PC-9 (cell line): ENCODE measurements around the gene FAM199X. TPM values are rescaled to one million over a fixed set of nuclear protein-coding genes. Genes with fewer than 3 reads are reported as not detected.

Experiments used
- BruUV-seq: library from RNA; stranded (reverse); fragments of 400-500 nt; replicated peaks from 2 replicates; lab custom pipeline; 2021; lab: Mats Ljungman, UMichigan
- CTCF ChIA-PET: fragments of 300-600 bp; sonication (Branson Sonifier 250); formaldehyde crosslinking; loops from one replicate; lab custom pipeline; 2022; ENCODE audit warnings: antibody characterized with exemption; lab: Charles Lee
- POLR2A ChIA-PET: fragments of 300-600 bp; sonication (Branson Sonifier 250); formaldehyde crosslinking; loops from one replicate; lab custom pipeline; 2022; ENCODE audit warnings: antibody characterized with exemption; ENCODE audit not compliant: unreplicated experiment; lab: Charles Lee
- DNase-seq, 2 experiments: peaks; one replicate each; pipeline versions ENCODE4 v3.0.0 to v3.0.0-alpha.2; 2015 to 2022; ENCODE audit warnings: mixed read lengths in 1 of 2
- H2AFZ ChIP-seq: fragments of 200-600 bp; sonication (generic); 2 replicates; pipeline ENCODE4 v1.8.1; 2017; ENCODE audit warnings: antibody characterized with exemption
- H3F3A ChIP-seq: fragments of 200-600 bp; sonication (generic); 2 replicates; pipeline ENCODE4 v1.8.1; 2017; ENCODE audit warnings: antibody characterized with exemption, mild to moderate bottlenecking, low read depth; ENCODE audit not compliant: insufficient read depth
- H3K27ac ChIP-seq: fragments of 200-600 bp; sonication (generic); 2 replicates; pipeline ENCODE4 v1.6.1; 2016; ENCODE audit warnings: mixed run types
- H3K27me3 ChIP-seq: fragments of 200-600 bp; sonication (generic); 2 replicates; pipeline ENCODE4 v1.6.1; 2016; ENCODE audit warnings: low read depth, mixed run types; ENCODE audit not compliant: insufficient read depth
- H3K36me3 ChIP-seq: fragments of 200-600 bp; sonication (generic); 2 replicates; pipeline ENCODE4 v1.6.1; 2016; ENCODE audit warnings: low read depth, mixed run types
- H3K4me1 ChIP-seq: fragments of 200-600 bp; sonication (generic); replicated peaks from 2 replicates; pipeline ENCODE4 v1.6.1; 2016; ENCODE audit warnings: mixed run types; ENCODE audit not compliant: insufficient read depth
- H3K4me2 ChIP-seq: fragments of 200-600 bp; sonication (generic); 2 replicates; pipeline ENCODE4 v1.6.1; 2017; ENCODE audit warnings: mixed run types
- H3K4me3 ChIP-seq: fragments of 200-600 bp; sonication (generic); 2 replicates; pipeline ENCODE4 v1.6.1; 2016; ENCODE audit warnings: mixed run types
- H3K79me2 ChIP-seq: fragments of 200-600 bp; sonication (generic); 2 replicates; pipeline ENCODE4 v1.6.1; 2017; ENCODE audit warnings: low read depth, mixed run types
- H3K9me2 ChIP-seq: fragments of 200-600 bp; sonication (generic); 2 replicates; pipeline ENCODE4 v1.8.1; 2017; ENCODE audit warnings: mild to moderate bottlenecking; ENCODE audit not compliant: insufficient read depth
- H3K9me3 ChIP-seq: fragments of 200-600 bp; sonication (generic); 2 replicates; pipeline ENCODE4 v1.8.1; 2016; ENCODE audit warnings: low read depth; ENCODE audit not compliant: insufficient read depth
- H4K20me1 ChIP-seq: fragments of 200-600 bp; sonication (generic); 2 replicates; pipeline ENCODE4 v1.8.1; 2017; ENCODE audit not compliant: insufficient read depth
- EZH2 ChIP-seq: fragments of 200-600 bp; sonication (generic); IDR thresholded peaks from 2 replicates; pipeline ENCODE4 v1.8.0; 2017; ENCODE audit warnings: antibody characterized with exemption, low read depth
- intact Hi-C: fragments of 100-400 bp; cut with micrococcal nuclease; formaldehyde crosslinking; loops from one replicate; pipeline ENCODE4 v1.10.0; 2022; ENCODE audit not compliant: unreplicated experiment
- total RNA-seq: library from RNA; stranded (reverse); gene quantifications from 2 replicates; pipeline ENCODE4 v1.2.3, GENCODE V29; 2021
- TF ChIP-seq, protein P1 (sequence below): fragments of 200-600 bp; sonication (generic); conservative IDR thresholded peaks from 2 replicates; pipeline ENCODE4 v1.6.1; 2017; ENCODE audit warnings: mixed run types, antibody characterized with exemption, mild to moderate bottlenecking, moderate library complexity

FAM199X gene
- total RNA-seq, 1 experiment from 2014 or later, result 35.7 TPM

DNA sequence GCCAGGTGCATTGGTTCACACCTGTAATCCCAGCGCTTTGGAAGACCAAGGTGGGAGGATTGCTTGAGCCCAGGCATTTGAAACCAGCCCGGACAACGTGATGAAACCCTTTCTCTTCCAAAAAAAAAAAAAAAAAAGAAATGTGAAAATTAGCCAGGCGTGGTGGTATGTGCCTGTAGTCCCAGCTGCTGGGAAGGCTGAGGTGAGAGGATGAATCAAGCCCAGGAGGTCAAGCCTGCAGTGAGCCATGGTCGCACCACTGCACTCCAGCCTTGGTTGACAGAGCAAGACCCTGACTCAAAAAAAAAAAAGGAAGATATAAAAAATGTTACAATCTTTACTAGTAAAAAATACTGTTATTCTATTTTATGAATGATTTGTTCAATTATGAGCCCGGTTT lies 5.9 kb downstream of the FAM199X start:
- ChIA-PET CTCF (no interaction called here), POLR2A (no interaction called here)
- H2AFZ ChIP-seq, result no peak overlapping the region
- no peaks in the 10 kb centered on the region for H3K27me3 ChIP-seq
- no peaks in the 10 kb centered on the region for H3K9me2 ChIP-seq
- no peaks in the 10 kb centered on the region for H3K9me3 ChIP-seq
- intact Hi-C loops, result no loop called here
- no peak overlapping the region for H3K4me2 ChIP-seq
- no TSS peak for BruUV-seq
- DNase-seq, result no peak
- H3K36me3 ChIP-seq, result peaks cover 14% of the 10 kb centered on the region; the same call in 1 of the 2 replicates
- no peak overlapping the region for H3K4me3 ChIP-seq
- peaks cover 10% of the 10 kb centered on the region; the same call in 1 of the 2 replicates for H3K4me1 ChIP-seq
- no peaks in the 10 kb centered on the region for H3F3A ChIP-seq
- H3K79me2 ChIP-seq, result peaks cover 57% of the 10 kb centered on the region
- TF ChIP-seq, protein P1, sequence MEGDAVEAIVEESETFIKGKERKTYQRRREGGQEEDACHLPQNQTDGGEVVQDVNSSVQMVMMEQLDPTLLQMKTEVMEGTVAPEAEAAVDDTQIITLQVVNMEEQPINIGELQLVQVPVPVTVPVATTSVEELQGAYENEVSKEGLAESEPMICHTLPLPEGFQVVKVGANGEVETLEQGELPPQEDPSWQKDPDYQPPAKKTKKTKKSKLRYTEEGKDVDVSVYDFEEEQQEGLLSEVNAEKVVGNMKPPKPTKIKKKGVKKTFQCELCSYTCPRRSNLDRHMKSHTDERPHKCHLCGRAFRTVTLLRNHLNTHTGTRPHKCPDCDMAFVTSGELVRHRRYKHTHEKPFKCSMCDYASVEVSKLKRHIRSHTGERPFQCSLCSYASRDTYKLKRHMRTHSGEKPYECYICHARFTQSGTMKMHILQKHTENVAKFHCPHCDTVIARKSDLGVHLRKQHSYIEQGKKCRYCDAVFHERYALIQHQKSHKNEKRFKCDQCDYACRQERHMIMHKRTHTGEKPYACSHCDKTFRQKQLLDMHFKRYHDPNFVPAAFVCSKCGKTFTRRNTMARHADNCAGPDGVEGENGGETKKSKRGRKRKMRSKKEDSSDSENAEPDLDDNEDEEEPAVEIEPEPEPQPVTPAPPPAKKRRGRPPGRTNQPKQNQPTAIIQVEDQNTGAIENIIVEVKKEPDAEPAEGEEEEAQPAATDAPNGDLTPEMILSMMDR, result no peak
- no peak for TF ChIP-seq EZH2
- no peak overlapping the region for H3K27ac ChIP-seq
- peaks cover 19% of the 10 kb centered on the region for H4K20me1 ChIP-seq

DNA sequence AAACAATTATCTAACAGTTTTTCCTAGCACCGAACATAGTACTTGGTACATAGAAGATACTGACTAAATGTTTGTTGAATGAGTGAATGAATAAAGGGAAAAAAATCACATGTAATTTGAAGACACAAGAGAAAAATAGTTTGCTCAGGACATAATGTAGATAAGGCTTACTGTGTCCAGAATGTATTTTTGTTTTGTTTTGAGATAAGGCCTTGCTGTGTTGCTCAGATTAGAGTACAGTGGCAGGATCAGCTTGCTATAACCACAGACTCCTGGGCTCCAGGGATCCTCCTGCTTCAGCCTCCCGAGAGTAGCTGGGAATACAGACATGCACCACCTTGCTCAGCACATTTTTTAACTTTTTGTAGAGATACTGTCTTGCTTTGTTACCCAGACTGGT lies 6.5 kb downstream of the FAM199X start:
- TF ChIP-seq, protein P1, result no peak
- TF ChIP-seq EZH2, result no peak
- H3F3A ChIP-seq, result no peaks in the 10 kb centered on the region
- DNase-seq, result no peak
- H3K4me3 ChIP-seq, result no peak overlapping the region
- H3K9me2 ChIP-seq, result no peaks in the 10 kb centered on the region
- H2AFZ ChIP-seq, result no peak overlapping the region
- intact Hi-C loops, result no loop called here
- peaks cover 15% of the 10 kb centered on the region for H4K20me1 ChIP-seq
- no TSS peak for BruUV-seq
- H3K27ac ChIP-seq, result no peak overlapping the region
- peaks cover 14% of the 10 kb centered on the region; the same call in 1 of the 2 replicates for H3K36me3 ChIP-seq
- peaks cover 57% of the 10 kb centered on the region for H3K79me2 ChIP-seq
- POLR2A ChIA-PET, result no interaction called here
- H3K27me3 ChIP-seq, result no peaks in the 10 kb centered on the region
- CTCF ChIA-PET, result no interaction called here
- H3K9me3 ChIP-seq, result no peaks in the 10 kb centered on the region
- peaks cover 10% of the 10 kb centered on the region; the same call in 1 of the 2 replicates for H3K4me1 ChIP-seq
- H3K4me2 ChIP-seq, result no peak overlapping the region

DNA sequence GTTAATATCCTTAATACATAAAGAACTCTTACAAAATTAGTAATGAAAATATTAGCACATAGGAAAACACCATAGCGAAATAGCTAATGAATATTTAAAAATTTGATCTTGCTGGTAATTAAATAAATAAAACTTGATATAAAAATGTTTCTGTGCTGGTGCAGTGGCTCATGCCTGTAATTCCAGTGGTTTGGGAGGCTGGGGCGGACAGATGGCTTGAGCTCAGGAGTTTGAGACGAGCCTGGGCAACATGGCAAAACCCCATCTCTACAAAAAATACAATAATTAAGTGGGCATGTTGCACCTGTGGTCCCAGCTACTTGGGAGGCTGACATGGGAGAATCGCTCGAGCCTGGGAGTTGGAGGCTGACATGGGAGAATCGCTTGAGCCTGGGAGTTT lies 7.6 kb downstream of the FAM199X start:
- no peaks in the 10 kb centered on the region for H3F3A ChIP-seq
- no TSS peak for BruUV-seq
- no peaks in the 10 kb centered on the region for H3K27me3 ChIP-seq
- peaks cover 19% of the 10 kb centered on the region; the same call in 1 of the 2 replicates for H3K36me3 ChIP-seq
- no peaks in the 10 kb centered on the region for H3K9me2 ChIP-seq
- TF ChIP-seq, protein P1, result no peak
- no peak for TF ChIP-seq EZH2
- peaks cover 5% of the 10 kb centered on the region; the same call in 1 of the 2 replicates for H3K4me1 ChIP-seq
- DNase-seq, result no peak
- intact Hi-C loops, result no loop called here
- H3K79me2 ChIP-seq, result peaks cover 54% of the 10 kb centered on the region
- H4K20me1 ChIP-seq, result peaks cover 8% of the 10 kb centered on the region
- H2AFZ ChIP-seq, result no peak overlapping the region
- no peak overlapping the region for H3K27ac ChIP-seq
- no peak overlapping the region for H3K4me3 ChIP-seq
- CTCF ChIA-PET, result no interaction called here
- POLR2A ChIA-PET, result no interaction called here
- no peaks in the 10 kb centered on the region for H3K9me3 ChIP-seq
- no peak overlapping the region for H3K4me2 ChIP-seq
